Natural killer cell (primary cell): Measurements from ENCODE around the gene KAT8. TPM values are rescaled to one million over a fixed set of nuclear protein-coding genes. Genes with fewer than 3 reads are reported as not detected.

Experiments used
- ATAC-seq, 3 donors: fragments of 150-1000 bp in 2 of 3; fragments of 200-7000 bp in 1 of 3; cut with Tn5 transposase; 1 replicate in 1 of 3; 2 replicates in 2 of 3; pipeline ENCODE4 v1.10.0; 2021; ENCODE audit warnings: mild to moderate bottlenecking in 2 of 3, moderate library complexity in 2 of 3
- DNase-seq, 2 donors: peaks; one replicate each; pipeline versions ENCODE4 v3.0.0 to v3.0.0-alpha.2; 2013 to 2021; ENCODE audit warnings: mixed read lengths in 1 of 2
- H3K27ac ChIP-seq: one replicate; pipeline ENCODE4 v1.5.1; 2013; ENCODE audit warnings: mild to moderate bottlenecking, low read length
- H3K27me3 ChIP-seq: one replicate; pipeline ENCODE4 v1.6.1; 2013; ENCODE audit warnings: low read length; ENCODE audit not compliant: control insufficient read depth, insufficient read depth
- H3K36me3 ChIP-seq: one replicate; pipeline ENCODE4 v1.6.1; 2013; ENCODE audit warnings: low read length; ENCODE audit not compliant: control insufficient read depth, insufficient read depth
- H3K4me1 ChIP-seq: one replicate; pipeline ENCODE4 v1.6.1; 2013; ENCODE audit warnings: low read length; ENCODE audit not compliant: control insufficient read depth, insufficient read depth
- H3K4me3 ChIP-seq: one replicate; pipeline ENCODE4 v1.5.1; 2013; ENCODE audit warnings: low read length
- H3K9me3 ChIP-seq: one replicate; pipeline ENCODE4 v1.6.1; 2013; ENCODE audit warnings: low read length; ENCODE audit not compliant: control insufficient read depth, insufficient read depth
- H3K27ac Mint-ChIP-seq, 2 donors: one replicate each; pipeline ENCODE4 v1.8.0; 2022; ENCODE audit warnings: mild to moderate bottlenecking in 2 of 2, mixed read lengths in 2 of 2, moderate library complexity in 1 of 2
- H3K27me3 Mint-ChIP-seq, 2 donors: one replicate each; pipeline ENCODE4 v1.8.0; 2022; ENCODE audit warnings: low read depth in 2 of 2, mixed read lengths in 2 of 2
- H3K36me3 Mint-ChIP-seq: one replicate; pipeline ENCODE4 v1.8.0; 2022; ENCODE audit warnings: mixed read lengths
- H3K4me1 Mint-ChIP-seq, 2 donors: one replicate each; pipeline ENCODE4 v1.8.0; 2022; ENCODE audit warnings: mixed read lengths in 2 of 2
- H3K4me3 Mint-ChIP-seq: one replicate; pipeline ENCODE4 v1.8.0; 2022; ENCODE audit warnings: mild to moderate bottlenecking, moderate library complexity, mixed read lengths
- H3K9me3 Mint-ChIP-seq, 2 donors: one replicate each; pipeline ENCODE4 v1.8.0; 2022; ENCODE audit warnings: mixed read lengths in 2 of 2
- CTCF ChIP-seq: fragments of 200-600 bp; IDR thresholded peaks from one replicate; pipeline ENCODE4 v1.8.0; 2022; ENCODE audit warnings: antibody characterized with exemption
- WGBS: methylation state at CpG from one replicate; pipeline ENCODE4 v1.1.7; 2013; ENCODE audit warnings: missing lambda C conversion rate; ENCODE audit not compliant: insufficient coverage; 5-methylcytosine and 5-hydroxymethylcytosine counted together
- intact Hi-C: fragments of 100-400 bp; cut with micrococcal nuclease; formaldehyde crosslinking; loops from one replicate; pipeline ENCODE4 v1.14.2; 2022
- total RNA-seq, 4 donors: library from RNA; stranded (reverse); fragments of 120-200 nt in 1 of 4; gene quantifications; one replicate each; pipeline versions ENCODE4 v1.2.3 to v1.2.4, GENCODE V29; 2013 to 2022

KAT8 gene
- 100 to 1,000 TPM in 1 of 3 donors, 10 to 100 TPM in 2; 90.6 to 101 (median 93.4) TPM for total RNA-seq
- 80.6 TPM for total RNA-seq (2013)

- Histone ChIP-seq H3K27me3 (no peaks in the 10 kb centered on the region), H3K4me3 (peak within 1 kb of the TSS; percentile 39), H3K27ac (peak within 1 kb of the TSS; percentile 74), H3K36me3 (peaks cover 27% of the 10 kb centered on the region), H3K4me1 (peaks cover 27% of the 10 kb centered on the region), H3K9me3 (no peaks in the 10 kb centered on the region)
- peak within 1 kb of the TSS; percentile 81 to 91 for H3K27ac Mint-ChIP-seq
- under 1% methylated on average over 65 of the region's 68 CpGs for WGBS
- peaks cover 11% of the 10 kb centered on the region for H3K36me3 Mint-ChIP-seq
- peak; percentile 92 to 97 (median 92) for ATAC-seq
- intact Hi-C loops: loop anchor here (1.0 to 10.0 kb wide), 2 partner anchors 43 to 67 kb away; partner anchors contain the start of genes FUS, ZNF646 and ZNF668
- H3K27me3 Mint-ChIP-seq: no peaks in the 10 kb centered on the region
- DNase-seq: peak; percentile 93 to 98
- peaks cover 12 to 17% of the 10 kb centered on the region in 2 donors for H3K4me1 Mint-ChIP-seq
- TF ChIP-seq CTCF: no peak
- H3K4me3 Mint-ChIP-seq: peak within 1 kb of the TSS; percentile 85
- no peaks in the 10 kb centered on the region for H3K9me3 Mint-ChIP-seq
Measured at GRCh38 chr16:31117384-31118222, at the start of gene KAT8. Gene KAT8 (plus strand): TSS chr16:31117664. CDS start chr16:31117682, 18 bp downstream.

- Mint-ChIP-seq H3K27ac (peak overlapping the region; percentile 95 to 97), H3K36me3 (no peaks in the 10 kb centered on the region), H3K4me1 (peaks cover 45 to 47% of the 10 kb centered on the region in 2 donors), H3K9me3 (no peaks in the 10 kb centered on the region), H3K27me3 (no peaks in the 10 kb centered on the region), H3K4me3 (peak overlapping the region; percentile 97)
- Histone ChIP-seq H3K4me1 (peaks cover 23% of the 10 kb centered on the region), H3K4me3 (no peak overlapping the region), H3K9me3 (no peaks in the 10 kb centered on the region), H3K27ac (peak overlapping the region; percentile 36), H3K27me3 (no peaks in the 10 kb centered on the region), H3K36me3 (peaks cover 8% of the 10 kb centered on the region)
- TF ChIP-seq CTCF: no peak
- ATAC-seq (no peak), DNase-seq (no peak)
- intact Hi-C loops: no loop called here
- 80% methylated on average over 4 of the region's 4 CpGs for WGBS
Measured at GRCh38 chr16:31071861-31072260, 45.6 kb upstream of the KAT8 start.

- Mint-ChIP-seq H3K4me3 (peak overlapping the region; percentile 97), H3K27me3 (no peaks in the 10 kb centered on the region), H3K4me1 (peaks cover 42 to 46% of the 10 kb centered on the region in 2 donors), H3K36me3 (peaks cover under 1% of the 10 kb centered on the region), H3K9me3 (no peaks in the 10 kb centered on the region), H3K27ac (peak overlapping the region; percentile 95 to 97)
- ATAC-seq: no peak
- Histone ChIP-seq H3K9me3 (no peaks in the 10 kb centered on the region), H3K27me3 (no peaks in the 10 kb centered on the region), H3K27ac (peak overlapping the region; percentile 36), H3K4me1 (peaks cover 23% of the 10 kb centered on the region), H3K4me3 (peak overlapping the region; percentile 92), H3K36me3 (peaks cover 16% of the 10 kb centered on the region)
- WGBS: 8% methylated on average over 26 of the region's 27 CpGs
- DNase-seq: peak in 1 of 2 donors; percentile 55
- TF ChIP-seq CTCF: no peak
- intact Hi-C loops: loop anchor here (1.0 kb wide), 1 partner anchor 39 kb away; the partner anchor contains the start of gene STX4
Measured at GRCh38 chr16:31072540-31073141, 44.8 kb upstream of the KAT8 start.
